Upper lobe of left lung (tissue), 6 donors: ENCODE data around the gene DIPK1A. TPM values are rescaled to one million over a fixed set of nuclear protein-coding genes. Genes with fewer than 3 reads are reported as not detected.
"Not testable (repeated sequence)": the region's sequence is repeated elsewhere in the genome, so short reads cannot be mapped to it uniquely, and the experiment has no call there.

Experiments used
- ATAC-seq, 2 donors: fragments of 200-7000 bp; cut with Tn5 transposase; one replicate each; pipeline ENCODE4 v1.9.1; 2022; ENCODE audit warnings: mild to moderate bottlenecking in 2 of 2, moderate library complexity in 2 of 2; ENCODE audit not compliant: low FRiP score in 2 of 2
- DNase-seq, 2 donors: peaks; one replicate each; pipeline ENCODE4 v3.0.0-alpha.2; 2019 to 2020
- H3K27ac ChIP-seq, 4 donors: fragments of 200-600 bp; sonication (generic); one replicate each; pipeline ENCODE4 v1.5.1; 2016 to 2019
- H3K27me3 ChIP-seq, 4 donors: fragments of 200-600 bp; sonication (generic); one replicate each; pipeline ENCODE4 v1.5.1; 2017 to 2019
- H3K36me3 ChIP-seq, 4 donors: fragments of 200-600 bp; sonication (generic); one replicate each; pipeline ENCODE4 v1.5.1; 2016 to 2019
- H3K4me1 ChIP-seq, 4 donors: fragments of 200-600 bp; sonication (generic); one replicate each; pipeline ENCODE4 v1.5.1; 2018 to 2019
- H3K4me3 ChIP-seq, 4 donors: fragments of 200-600 bp; sonication (generic); one replicate each; pipeline ENCODE4 v1.5.1; 2017 to 2019; ENCODE audit warnings: mild to moderate bottlenecking in 2 of 4, moderate library complexity in 1 of 4
- H3K9me3 ChIP-seq, 4 donors: fragments of 200-600 bp; sonication (generic); one replicate each; pipeline ENCODE4 v1.5.1; 2018 to 2019
- CTCF ChIP-seq, 6 experiments: fragments of 450-650 bp in 4 of 6; fragments of 200-600 bp in 2 of 6; sonication (generic) in 2 of 6; IDR thresholded peaks; one replicate each; pipeline ENCODE4 v1.5.1; 2016 to 2019; ENCODE audit warnings: antibody characterized with exemption in 6 of 6
- EP300 ChIP-seq, 4 donors: sonication (generic); formaldehyde crosslinking; IDR thresholded peaks; one replicate each; pipeline ENCODE4 v1.5.1; 2017; ENCODE audit warnings: antibody characterized with exemption in 4 of 4, control low read depth in 2 of 4
- POLR2A ChIP-seq, 4 donors: fragments of 450-650 bp; IDR thresholded peaks; one replicate each; pipeline ENCODE4 v1.5.1; 2016 to 2017; ENCODE audit warnings: antibody characterized with exemption in 4 of 4, mild to moderate bottlenecking in 2 of 4
- POLR2AphosphoS5 ChIP-seq, 2 donors: sonication (generic); formaldehyde crosslinking; IDR thresholded peaks; one replicate each; pipeline ENCODE4 v1.5.1; 2017; ENCODE audit warnings: antibody characterized with exemption in 2 of 2
- WGBS, 2 donors: methylation state at CpG; one replicate each; pipeline ENCODE4 v1.1.5; 2017 to 2018; 5-methylcytosine and 5-hydroxymethylcytosine counted together
- total RNA-seq, 6 donors: library from RNA; depleted of rRNA in 4 of 6; stranded (reverse); fragments of >200 nt in 4 of 6; gene quantifications; one replicate each; pipeline versions ENCODE4 v1.1.0 to v1.2.1, GENCODE V29; 2016 to 2021
- donor health status: DM: no; HTN: no; CAD: no; lungs with moderate emphysema.
- donor health status: DM: no; HTN: yes; CAD: no; lungs with severe emphysema.

Gene DIPK1A
- total RNA-seq, 6 donors from 2014 or later, result 2.8 to 15.2 (median 4.4) TPM

- Histone ChIP-seq H3K4me1 (peaks cover 0 to 7% (median 0%) of the 10 kb centered on the region in 4 donors), H3K27me3 (no peaks in the 10 kb centered on the region), H3K4me3 (no peak overlapping the region), H3K27ac (no peak overlapping the region), H3K9me3 (no peaks in the 10 kb centered on the region), H3K36me3 (no peaks in the 10 kb centered on the region)
- ATAC-seq (no peak), DNase-seq (no peak)
- 76 to 82% methylated on average over 6 of the region's 6 CpGs for WGBS, 2 donors
- TF ChIP-seq POLR2AphosphoS5 (IDR thresholded peaks at IDR 0.05) (no peak), EP300 (IDR thresholded peaks at IDR 0.05) (no peak), POLR2A (IDR thresholded peaks at IDR 0.05) (no peak), CTCF (IDR thresholded peaks at IDR 0.05) (no peak)
These were observed 12.1 kb upstream of the DIPK1A start for GRCh38 chr1:92973203-92973897.

- DNase-seq (no peak), ATAC-seq (no peak)
- Histone ChIP-seq H3K4me1 (peaks cover 0 to 7% (median 0%) of the 10 kb centered on the region in 4 donors), H3K9me3 (no peaks in the 10 kb centered on the region), H3K36me3 (no peaks in the 10 kb centered on the region), H3K4me3 (no peak overlapping the region), H3K27me3 (no peaks in the 10 kb centered on the region), H3K27ac (no peak overlapping the region)
- no peak for TF ChIP-seq POLR2A (IDR thresholded peaks at IDR 0.05)
- no peak for TF ChIP-seq EP300 (IDR thresholded peaks at IDR 0.05)
- TF ChIP-seq CTCF (IDR thresholded peaks at IDR 0.05), result no peak
- 25 to 73% methylated on average over 1 of the region's 1 CpG for WGBS, 2 donors
These were observed 11.3 kb upstream of the DIPK1A start for GRCh38 chr1:92972409-92973129.

- not testable (repeated sequence) for H3K4me1 ChIP-seq, H3K4me3 ChIP-seq, DNase-seq, H3K27me3 ChIP-seq, H3K27ac ChIP-seq, H3K9me3 ChIP-seq, ATAC-seq, H3K36me3 ChIP-seq
- WGBS, 2 donors, result 69 to 79% methylated on average over 6 of the region's 6 CpGs
These were observed 10.7 kb upstream of the DIPK1A start for GRCh38 chr1:92971932-92972331.

- TF ChIP-seq CTCF (IDR thresholded peaks at IDR 0.05), result no peak
- TF ChIP-seq EP300 (IDR thresholded peaks at IDR 0.05), result no peak
- TF ChIP-seq POLR2AphosphoS5 (IDR thresholded peaks at IDR 0.05), result no peak
- TF ChIP-seq POLR2A (IDR thresholded peaks at IDR 0.05), result no peak
- 89 to 92% methylated on average over 7 of the region's 7 CpGs for WGBS, 2 donors
These were observed 9.9 kb upstream of the DIPK1A start for GRCh38 chr1:92970990-92971689.

GRCh38 chr1:92969517-92969916, 8.3 kb upstream of the DIPK1A start:
- H3K9me3 ChIP-seq, result no peaks in the 10 kb centered on the region
- DNase-seq (no peak), ATAC-seq (no peak)
- 75 to 76% methylated on average over 3 of the region's 3 CpGs for WGBS, 2 donors
- H3K4me3 ChIP-seq, result no peak overlapping the region
- peaks cover 0 to 7% (median 0%) of the 10 kb centered on the region in 4 donors for H3K4me1 ChIP-seq
- H3K27me3 ChIP-seq, result no peaks in the 10 kb centered on the region
- TF ChIP-seq POLR2AphosphoS5 (IDR thresholded peaks at IDR 0.05) (no peak), POLR2A (IDR thresholded peaks at IDR 0.05) (no peak), CTCF (IDR thresholded peaks at IDR 0.05) (no peak), EP300 (IDR thresholded peaks at IDR 0.05) (no peak)
- no peak overlapping the region for H3K27ac ChIP-seq
- no peaks in the 10 kb centered on the region for H3K36me3 ChIP-seq

More at GRCh38 chr1:92970990-92971689, 9.9 kb upstream of the DIPK1A start:
- H3K4me1 ChIP-seq, result peaks cover 0 to 7% (median 0%) of the 10 kb centered on the region in 4 donors
- no peak overlapping the region for H3K27ac ChIP-seq
- ATAC-seq (no peak), DNase-seq (no peak)
- no peaks in the 10 kb centered on the region for H3K36me3 ChIP-seq
- H3K27me3 ChIP-seq, result no peaks in the 10 kb centered on the region
- no peak overlapping the region for H3K4me3 ChIP-seq
- H3K9me3 ChIP-seq, result no peaks in the 10 kb centered on the region
